Stomach (tissue), 19 donors: ENCODE results near the gene SPACA1. TPM values are rescaled to one million over a fixed set of nuclear protein-coding genes. Genes with fewer than 3 reads are reported as not detected.
"Not testable (repeated sequence)": the region's sequence is repeated elsewhere in the genome, so short reads cannot be mapped to it uniquely, and the experiment has no call there.

ENCODE experiments used
- DNase-seq, 2 donors: peaks; one replicate each; pipeline versions ENCODE4 v3.0.0 to v3.0.0-alpha.2; 2013 to 2019
- H3K27ac ChIP-seq, 5 donors: fragments of 200-600 bp in 4 of 5; sonication (generic) in 4 of 5; one replicate each; pipeline ENCODE4 v1.5.1; 2013 to 2019; ENCODE audit warnings: mild to moderate bottlenecking in 1 of 5, moderate library complexity in 1 of 5
- H3K27me3 ChIP-seq, 3 donors: fragments of 200-600 bp; sonication (generic); one replicate each; pipeline ENCODE4 v1.5.1; 2017 to 2019; ENCODE audit warnings: mixed run types in 1 of 3
- H3K36me3 ChIP-seq, 4 donors: fragments of 200-600 bp; sonication (generic); 1 replicate in 3 of 4; 2 replicates in 1 of 4; pipeline ENCODE4 v1.5.1; 2016 to 2019
- H3K4me1 ChIP-seq, 4 donors: fragments of 200-600 bp; sonication (generic); one replicate each; pipeline ENCODE4 v1.5.1; 2016 to 2019
- H3K4me3 ChIP-seq, 4 donors: fragments of 200-600 bp; sonication (generic) in 3 of 4; one replicate each; pipeline ENCODE4 v1.5.1; 2016 to 2019; ENCODE audit warnings: mild to moderate bottlenecking in 1 of 4
- H3K9me3 ChIP-seq, 4 donors: fragments of 200-600 bp; sonication (generic); one replicate each; pipeline ENCODE4 v1.5.1; 2016 to 2019
- EP300 ChIP-seq: sonication (generic); formaldehyde crosslinking; IDR thresholded peaks from one replicate; pipeline ENCODE4 v1.6.1; 2017; ENCODE audit warnings: antibody characterized with exemption
- POLR2A ChIP-seq, 4 donors: fragments of 450-650 bp; IDR thresholded peaks; one replicate each; pipeline ENCODE4 v1.6.1; 2016; ENCODE audit warnings: antibody characterized with exemption in 4 of 4, control low read depth in 2 of 4, mild to moderate bottlenecking in 1 of 4, moderate library complexity in 1 of 4
- POLR2AphosphoS5 ChIP-seq, 3 donors: sonication (generic); formaldehyde crosslinking; IDR thresholded peaks; one replicate each; pipeline ENCODE4 v1.6.1; 2016; ENCODE audit warnings: antibody characterized with exemption in 3 of 3
- WGBS, 5 donors: extraction: QIAGEN DNeasy Blood & Tissue Kit in 3 of 5; methylation state at CpG; one replicate each; pipeline versions ENCODE4 v1.1.5 to v1.1.7; 2013 to 2018; 5-methylcytosine and 5-hydroxymethylcytosine counted together
- intact Hi-C: fragments of 100-400 bp; cut with DNase I; formaldehyde crosslinking; loops from one replicate; pipeline ENCODE4 v1.15.1; 2023; ENCODE audit warnings: low total_unique reads
- long read RNA-seq, 10 donors: transcript quantifications; one replicate each; lab custom pipeline, GENCODE V29; 2026
- polyA plus RNA-seq, 3 donors: library from polyadenylated mRNA; stranded (reverse); fragments of 200-250 nt; gene quantifications; one replicate each; pipeline ENCODE4 v1.2.3, GENCODE V29; 2013
- total RNA-seq, 5 donors: library from RNA; depleted of rRNA; stranded (reverse); fragments of >200 nt; gene quantifications; one replicate each; pipeline versions ENCODE4 v1.1.0 to v1.2.3, GENCODE V29; 2014 to 2016
- TF ChIP-seq, protein P1 (sequence below), 7 experiments: fragments of 450-650 bp in 4 of 7; fragments of 200-600 bp in 3 of 7; sonication (generic) in 3 of 7; IDR thresholded peaks; one replicate each; pipeline ENCODE4 v1.5.1; 2016 to 2019; ENCODE audit warnings: antibody characterized with exemption in 7 of 7, control low read depth in 2 of 7, mild to moderate bottlenecking in 1 of 7
- donor health status: healthy with polysubstance abuse.
- donor health status: Bipolar disorder and iron deficiency.
- donor health status: healthy.

Gene SPACA1, protein sequence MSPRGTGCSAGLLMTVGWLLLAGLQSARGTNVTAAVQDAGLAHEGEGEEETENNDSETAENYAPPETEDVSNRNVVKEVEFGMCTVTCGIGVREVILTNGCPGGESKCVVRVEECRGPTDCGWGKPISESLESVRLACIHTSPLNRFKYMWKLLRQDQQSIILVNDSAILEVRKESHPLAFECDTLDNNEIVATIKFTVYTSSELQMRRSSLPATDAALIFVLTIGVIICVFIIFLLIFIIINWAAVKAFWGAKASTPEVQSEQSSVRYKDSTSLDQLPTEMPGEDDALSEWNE
- total RNA-seq (not detected), polyA plus RNA-seq (not detected)
- long read RNA-seq, donor 1 = 0 reads
- long read RNA-seq, donor 2 = 0 reads
- long read RNA-seq, donor 3 = 0 reads
- long read RNA-seq, donor 4 = 0 reads
- long read RNA-seq, donor 5 = 0 reads
- long read RNA-seq, donor 6 = 0 reads
- long read RNA-seq, donor 7 = 0 reads
- long read RNA-seq, donor 8 = 0 reads
- long read RNA-seq, donor 9 = 0 reads
- long read RNA-seq, donor 10 = 0 reads

DNA sequence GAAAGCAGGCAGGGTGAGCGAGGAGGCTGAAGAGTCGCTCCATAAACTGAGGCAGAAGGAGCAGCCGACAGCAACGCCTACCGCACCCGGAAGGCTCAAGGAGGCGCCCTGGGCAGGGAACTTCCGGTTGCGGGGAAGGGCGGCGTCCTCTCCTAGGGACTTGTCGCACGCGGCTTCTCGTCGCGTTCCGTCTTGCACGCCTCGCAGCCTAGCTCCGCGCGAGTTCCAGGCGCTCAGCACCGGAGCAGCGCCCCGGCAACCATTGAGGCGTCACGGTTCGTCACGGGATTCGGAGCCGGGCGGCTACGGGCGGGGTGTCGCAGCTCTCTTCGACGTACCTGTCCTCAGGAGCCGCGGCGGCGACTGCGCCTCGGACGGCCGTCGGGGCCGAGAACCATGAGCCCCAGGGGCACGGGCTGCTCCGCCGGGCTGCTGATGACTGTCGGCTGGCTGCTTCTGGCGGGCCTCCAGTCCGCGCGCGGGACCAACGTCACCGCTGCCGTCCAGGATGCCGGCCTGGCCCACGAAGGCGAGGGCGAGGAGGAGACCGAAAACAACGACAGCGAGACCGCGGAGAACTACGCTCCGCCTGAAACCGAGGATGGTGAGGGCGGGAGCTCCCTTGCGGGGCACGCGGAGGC lies at the start of gene SPACA1:
Gene SPACA1, plus strand, starts transcription at position 332 of the 641 bp plus-strand sequence. Its CDS starts 65 bp downstream, at position 397.
- Histone ChIP-seq H3K4me1 (no peaks in the 10 kb centered on the region), H3K9me3 (peaks cover 0 to 8% (median 7%) of the 10 kb centered on the region in 4 donors), H3K27me3 (peaks cover 0 to 10% (median 0%) of the 10 kb centered on the region in 3 donors), H3K4me3 (no peak within 1 kb of the TSS), H3K27ac (no peak within 1 kb of the TSS), H3K36me3 (no peaks in the 10 kb centered on the region)
- DNase-seq = peak in 1 of 2 donors; percentile 5
- 61 to 88% (median 69%) methylated on average over 48 to 77 of the region's 77 CpGs for WGBS, 5 donors
- intact Hi-C loops = no loop called here
- TF ChIP-seq EP300 (no peak), POLR2A (IDR thresholded peaks at IDR 0.05) (no peak)
- TF ChIP-seq, protein P1, sequence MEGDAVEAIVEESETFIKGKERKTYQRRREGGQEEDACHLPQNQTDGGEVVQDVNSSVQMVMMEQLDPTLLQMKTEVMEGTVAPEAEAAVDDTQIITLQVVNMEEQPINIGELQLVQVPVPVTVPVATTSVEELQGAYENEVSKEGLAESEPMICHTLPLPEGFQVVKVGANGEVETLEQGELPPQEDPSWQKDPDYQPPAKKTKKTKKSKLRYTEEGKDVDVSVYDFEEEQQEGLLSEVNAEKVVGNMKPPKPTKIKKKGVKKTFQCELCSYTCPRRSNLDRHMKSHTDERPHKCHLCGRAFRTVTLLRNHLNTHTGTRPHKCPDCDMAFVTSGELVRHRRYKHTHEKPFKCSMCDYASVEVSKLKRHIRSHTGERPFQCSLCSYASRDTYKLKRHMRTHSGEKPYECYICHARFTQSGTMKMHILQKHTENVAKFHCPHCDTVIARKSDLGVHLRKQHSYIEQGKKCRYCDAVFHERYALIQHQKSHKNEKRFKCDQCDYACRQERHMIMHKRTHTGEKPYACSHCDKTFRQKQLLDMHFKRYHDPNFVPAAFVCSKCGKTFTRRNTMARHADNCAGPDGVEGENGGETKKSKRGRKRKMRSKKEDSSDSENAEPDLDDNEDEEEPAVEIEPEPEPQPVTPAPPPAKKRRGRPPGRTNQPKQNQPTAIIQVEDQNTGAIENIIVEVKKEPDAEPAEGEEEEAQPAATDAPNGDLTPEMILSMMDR (IDR thresholded peaks at IDR 0.05) = no peak

DNA sequence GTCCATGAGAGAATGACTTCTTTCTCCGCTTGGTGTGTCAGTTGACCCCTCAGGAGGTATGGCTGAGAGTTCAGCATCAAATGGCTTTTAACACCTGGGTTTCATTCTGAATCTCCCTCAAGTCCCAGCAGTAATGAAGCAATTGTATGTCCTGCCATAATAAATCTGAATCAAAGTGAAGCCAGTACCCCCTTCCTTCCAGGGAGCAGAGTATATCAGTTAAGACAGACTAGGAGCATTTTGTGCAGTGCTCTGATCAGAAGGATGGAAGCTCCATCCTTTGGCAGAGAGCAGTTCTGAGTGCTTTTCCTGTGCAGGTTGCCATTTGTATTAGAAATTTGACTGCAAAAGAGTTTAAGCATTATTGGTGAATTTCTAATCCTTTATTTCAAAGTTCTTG lies 46.9 kb upstream of the SPACA1 start:
- WGBS, 5 donors = 37 to 92% (median 67%) methylated on average over 1 of the region's 1 CpG
- intact Hi-C loops = no loop called here
- Histone ChIP-seq H3K36me3 (no peaks in the 10 kb centered on the region), H3K27ac (no peak overlapping the region), H3K4me3 (no peak overlapping the region), H3K27me3 (peaks cover 0 to 12% (median 0%) of the 10 kb centered on the region in 3 donors), H3K9me3 (no peaks in the 10 kb centered on the region), H3K4me1 (no peaks in the 10 kb centered on the region)
- TF ChIP-seq EP300 (no peak), POLR2AphosphoS5 (IDR thresholded peaks at IDR 0.05) (no peak), POLR2A (IDR thresholded peaks at IDR 0.05) (no peak)
- TF ChIP-seq, protein P1 (IDR thresholded peaks at IDR 0.05) = no peak
- no peak for DNase-seq

DNA sequence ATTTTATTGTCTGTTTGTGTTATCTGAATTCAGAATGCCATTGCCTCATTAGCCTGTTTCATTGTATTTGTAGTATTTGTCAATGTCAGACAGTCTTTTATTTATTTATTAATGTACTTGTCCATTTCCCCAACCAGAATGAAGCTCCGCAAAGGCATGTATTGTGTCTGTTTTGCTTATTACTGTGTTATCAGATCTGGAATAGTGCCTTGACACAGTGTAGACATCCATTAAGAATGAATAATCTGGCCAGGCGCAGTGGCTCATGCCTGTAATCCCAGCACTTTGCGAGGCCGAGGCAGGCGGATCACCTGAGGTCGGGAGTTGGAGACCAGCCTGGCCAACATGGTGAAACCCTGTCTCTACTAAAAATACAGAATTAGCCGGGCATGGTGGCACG lies 46.4 kb upstream of the SPACA1 start:
- H3K4me3 ChIP-seq, H3K4me1 ChIP-seq, intact Hi-C loops, DNase-seq, H3K9me3 ChIP-seq, H3K36me3 ChIP-seq, H3K27ac ChIP-seq: not testable (repeated sequence)
- peaks cover 0 to 17% (median 0%) of the 10 kb centered on the region in 3 donors for H3K27me3 ChIP-seq
- WGBS, 5 donors = 83 to 93% (median 92%) methylated on average over 8 of the region's 8 CpGs

DNA sequence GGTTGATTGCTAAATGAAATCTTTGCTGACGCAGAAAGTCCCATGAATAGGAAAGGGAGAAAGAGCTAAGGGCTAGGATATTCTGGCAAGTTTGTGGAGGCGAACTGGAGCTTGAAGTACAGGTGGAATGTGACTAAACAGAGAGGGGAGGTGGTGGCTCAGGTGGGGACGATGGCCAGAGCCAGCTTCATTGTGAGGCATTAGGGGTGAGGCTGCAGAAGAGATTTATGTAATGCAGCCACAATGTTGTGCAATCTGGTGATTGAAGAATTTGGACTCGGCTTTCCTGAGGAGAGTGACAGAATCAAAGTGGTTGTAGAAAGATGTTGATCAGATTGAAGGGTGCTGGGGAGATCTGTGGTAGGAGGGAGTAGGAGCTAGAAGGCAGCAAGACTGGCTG lies 42.9 kb upstream of the SPACA1 start:
- TF ChIP-seq EP300 (no peak), POLR2AphosphoS5 (IDR thresholded peaks at IDR 0.05) (no peak)
- TF ChIP-seq, protein P1 (IDR thresholded peaks at IDR 0.05) = no peak
- 46 to 66% (median 53%) methylated on average over 4 of the region's 4 CpGs for WGBS, 5 donors

More for the DNA sequence above, 42.9 kb upstream of the SPACA1 start:
- no peaks in the 10 kb centered on the region for H3K36me3 ChIP-seq
- H3K9me3 ChIP-seq = no peaks in the 10 kb centered on the region
- H3K4me3 ChIP-seq = no peak overlapping the region
- peaks cover 0 to 3% (median 0%) of the 10 kb centered on the region in 4 donors for H3K4me1 ChIP-seq
- no peak overlapping the region for H3K27ac ChIP-seq
- intact Hi-C loops = no loop called here
- H3K27me3 ChIP-seq = peaks cover 0 to 24% (median 0%) of the 10 kb centered on the region in 3 donors
- DNase-seq = no peak
